GM18499 (cell line): ENCODE measurements around the gene UVRAG.

Experiments
- ATAC-seq: cut with Tn5 transposase; IDR thresholded peaks from one replicate; pipeline ENCODE4 v1.9.1; 2021; ENCODE audit warnings: moderate number of reproducible peaks; ENCODE audit not compliant: insufficient read depth, unreplicated experiment

Gene UVRAG

DNA sequence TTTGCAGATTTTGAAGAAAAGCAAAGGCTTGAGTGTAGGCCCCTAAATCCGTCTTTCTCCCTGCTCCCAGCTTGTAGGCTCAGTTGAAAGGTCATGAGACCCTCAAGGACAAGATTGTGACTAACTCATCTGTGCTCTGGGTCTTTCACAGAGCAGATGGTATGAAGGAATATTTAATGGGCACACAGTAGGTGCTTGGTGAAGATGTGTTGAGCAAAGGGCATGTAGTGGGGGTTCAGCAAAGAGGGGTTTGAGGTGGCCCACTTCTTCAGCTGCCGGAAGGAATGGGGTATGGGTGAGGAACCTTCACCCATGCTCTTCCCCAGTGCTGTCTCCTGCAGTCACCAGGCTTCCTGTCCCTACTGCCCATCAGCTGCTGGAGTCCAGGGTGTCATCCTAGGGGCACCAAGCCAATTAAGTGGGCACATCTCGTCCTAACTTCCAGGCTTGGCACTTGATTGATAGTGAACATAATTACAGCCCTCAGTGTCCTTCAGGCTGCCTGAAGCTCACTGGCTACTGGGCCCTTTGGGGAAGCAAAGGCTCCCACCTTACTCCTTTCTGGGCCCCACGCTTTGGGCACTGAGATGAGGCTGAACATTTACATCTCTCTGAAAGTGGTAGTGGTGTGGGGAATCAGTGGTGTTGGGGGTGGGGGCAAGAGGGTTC lies 31.5 kb upstream of the UVRAG start:
- no peak for ATAC-seq

DNA sequence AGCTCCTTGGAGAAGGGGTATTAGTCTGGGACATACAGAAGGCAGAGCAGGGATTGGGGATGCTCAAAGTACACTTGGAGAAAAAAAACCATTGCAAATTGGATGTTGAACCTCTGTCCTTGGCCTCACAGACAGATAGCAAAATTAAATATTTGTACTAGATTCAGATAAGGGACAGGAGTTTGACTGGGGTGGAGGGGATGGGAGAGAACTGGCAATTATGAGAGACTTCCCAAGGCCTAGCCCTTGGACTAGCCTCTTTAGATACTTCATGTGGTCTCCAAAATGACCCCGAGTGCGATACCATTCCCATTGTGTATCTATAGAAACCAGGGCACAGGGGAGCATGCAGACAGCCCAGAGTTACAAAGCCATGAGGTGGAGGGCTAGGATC lies 30.9 kb upstream of the UVRAG start:
- no peak for ATAC-seq

DNA sequence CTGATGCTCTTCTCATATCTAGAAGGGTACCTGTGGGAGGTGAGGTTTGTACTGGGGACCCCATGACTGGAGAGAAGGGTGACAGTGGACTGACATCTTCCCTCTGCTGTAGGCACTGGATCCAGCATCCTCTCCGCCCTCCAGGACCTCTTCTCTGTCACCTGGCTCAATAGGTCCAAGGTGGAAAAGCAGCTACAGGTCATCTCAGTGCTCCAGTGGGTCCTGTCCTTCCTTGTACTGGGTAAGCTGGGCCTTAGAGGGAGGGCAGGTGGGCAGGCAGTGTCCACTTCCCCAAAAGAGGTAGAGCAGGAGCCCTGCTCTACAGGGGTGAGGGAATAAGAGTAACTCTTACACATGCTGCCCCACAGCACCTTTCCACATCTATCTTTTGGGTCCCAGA lies 30.5 kb upstream of the UVRAG start:
- ATAC-seq: no peak

DNA sequence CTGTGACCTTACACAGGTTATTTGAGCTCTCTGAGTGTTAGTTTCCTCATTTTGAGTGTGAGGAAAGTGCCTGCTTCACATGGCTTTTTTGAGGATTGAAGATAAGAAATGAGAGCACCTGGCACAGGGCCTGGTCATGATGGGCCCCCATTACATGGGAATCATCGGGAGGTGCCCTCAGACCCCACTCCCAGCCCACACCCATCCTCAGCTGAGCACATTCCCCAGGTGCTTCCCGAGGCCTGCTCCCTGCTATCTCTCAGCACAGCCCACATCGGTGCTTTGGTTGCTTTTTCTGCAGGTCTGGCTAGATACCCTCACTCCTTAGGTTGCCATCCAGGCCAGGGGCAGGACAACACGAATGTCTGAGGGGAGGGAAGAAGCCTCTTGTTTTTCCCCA lies 29.8 kb upstream of the UVRAG start:
- ATAC-seq: no peak

DNA sequence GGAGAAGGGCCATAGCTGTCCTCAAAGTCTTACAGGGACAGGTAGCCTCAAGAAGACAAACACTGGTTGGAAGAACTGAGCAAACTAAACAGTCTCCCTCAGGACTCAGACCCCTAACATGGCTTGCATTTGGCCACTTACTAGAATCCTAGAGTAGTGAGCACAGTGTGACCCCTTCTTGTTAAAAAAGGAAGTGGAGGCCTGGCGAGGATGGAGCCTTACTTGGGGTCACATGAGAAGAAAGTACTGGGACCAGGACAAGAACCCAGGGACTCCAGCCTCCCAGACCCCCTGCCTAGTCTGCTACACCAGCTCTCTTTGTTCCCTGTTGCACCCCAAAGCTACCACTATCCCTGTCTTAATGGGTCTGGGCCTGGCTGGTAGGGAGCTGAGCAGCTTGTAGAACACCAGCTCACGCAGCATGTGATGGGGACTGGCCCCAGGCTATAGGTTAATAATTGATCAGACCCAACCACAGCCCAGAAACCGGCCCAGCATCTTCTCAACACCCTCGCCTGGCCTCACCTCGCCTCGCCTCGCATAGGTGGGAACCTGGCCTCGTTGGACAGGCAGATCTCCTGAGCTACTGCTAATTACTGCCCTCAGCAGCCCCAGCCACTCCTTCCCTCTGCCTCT lies 28.8 kb upstream of the UVRAG start:
- ATAC-seq: no peak

DNA sequence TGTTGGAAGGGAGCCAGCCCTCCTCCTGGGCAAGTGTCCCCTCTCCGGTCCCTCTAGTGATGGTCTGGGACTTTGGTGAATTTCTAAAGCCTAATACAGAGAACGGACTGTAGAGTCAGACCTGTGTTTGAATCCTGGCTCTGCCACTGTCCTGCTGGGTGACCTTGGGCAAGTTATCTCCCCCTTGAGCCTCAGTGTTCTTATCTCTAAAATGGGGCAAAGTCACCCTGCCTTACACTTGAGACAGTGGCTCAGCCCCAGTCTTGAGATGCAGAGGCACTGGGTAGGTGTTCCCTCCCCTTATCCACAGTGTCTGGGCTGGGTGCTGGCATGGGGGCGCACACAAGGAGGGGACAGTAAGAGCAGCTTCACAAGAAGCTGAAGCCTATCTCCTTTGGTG lies 25.5 kb upstream of the UVRAG start:
- ATAC-seq: no peak

GRCh38 chr11:75790986-75791385 lies 24.0 kb upstream of the UVRAG start:
- ATAC-seq: no peak

- no peak for ATAC-seq
Observed at GRCh38 chr11:75792127-75792731, 22.8 kb upstream of the UVRAG start.

GRCh38 chr11:75792997-75793800 lies 21.8 kb upstream of the UVRAG start:
- ATAC-seq: no peak

GRCh38 chr11:75793966-75794365 lies 21.0 kb upstream of the UVRAG start:
- no peak for ATAC-seq

- ATAC-seq: no peak
Observed at GRCh38 chr11:75795276-75796090, 19.5 kb upstream of the UVRAG start.

GRCh38 chr11:75796091-75796435 lies 18.9 kb upstream of the UVRAG start:
- ATAC-seq: no peak

DNA sequence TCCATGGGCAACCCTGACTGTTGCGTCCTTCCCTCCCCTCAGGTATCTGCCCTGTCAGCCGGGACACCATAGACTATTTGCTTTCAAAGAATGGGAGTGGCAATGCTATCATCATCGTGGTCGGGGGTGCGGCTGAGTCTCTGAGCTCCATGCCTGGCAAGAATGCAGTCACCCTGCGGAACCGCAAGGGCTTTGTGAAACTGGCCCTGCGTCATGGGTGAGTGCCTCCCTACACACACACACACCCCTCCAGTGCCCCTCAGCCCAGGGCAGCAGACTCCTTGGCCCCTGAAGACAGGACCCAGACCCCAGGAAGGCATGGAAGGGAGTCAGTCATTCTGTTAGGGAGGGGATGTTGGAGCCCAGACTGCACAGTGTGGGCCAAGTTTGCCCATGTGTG lies 17.9 kb upstream of the UVRAG start:
- ATAC-seq: no peak

- no peak for ATAC-seq
Observed at GRCh38 chr11:75797792-75798191, 17.2 kb upstream of the UVRAG start.

DNA sequence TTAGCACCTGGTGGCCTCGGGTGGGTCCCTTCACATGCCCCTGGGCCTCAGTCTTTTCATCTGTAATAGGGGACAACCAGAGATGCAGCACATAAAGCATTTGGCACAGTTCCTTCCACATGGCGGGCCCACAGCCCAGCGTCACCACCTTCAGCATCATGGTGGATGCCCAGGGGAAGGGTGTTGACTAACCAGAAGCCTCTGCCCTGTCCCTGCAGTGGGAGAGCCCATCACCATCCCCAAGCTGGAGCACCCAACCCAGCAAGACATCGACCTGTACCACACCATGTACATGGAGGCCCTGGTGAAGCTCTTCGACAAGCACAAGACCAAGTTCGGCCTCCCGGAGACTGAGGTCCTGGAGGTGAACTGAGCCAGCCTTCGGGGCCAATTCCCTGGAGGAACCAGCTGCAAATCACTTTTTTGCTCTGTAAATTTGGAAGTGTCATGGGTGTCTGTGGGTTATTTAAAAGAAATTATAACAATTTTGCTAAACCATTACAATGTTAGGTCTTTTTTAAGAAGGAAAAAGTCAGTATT lies 14.8 kb upstream of the UVRAG start:
- ATAC-seq: no peak

- no peak for ATAC-seq
Observed at GRCh38 chr11:75800728-75801361, 14.2 kb upstream of the UVRAG start.

DNA sequence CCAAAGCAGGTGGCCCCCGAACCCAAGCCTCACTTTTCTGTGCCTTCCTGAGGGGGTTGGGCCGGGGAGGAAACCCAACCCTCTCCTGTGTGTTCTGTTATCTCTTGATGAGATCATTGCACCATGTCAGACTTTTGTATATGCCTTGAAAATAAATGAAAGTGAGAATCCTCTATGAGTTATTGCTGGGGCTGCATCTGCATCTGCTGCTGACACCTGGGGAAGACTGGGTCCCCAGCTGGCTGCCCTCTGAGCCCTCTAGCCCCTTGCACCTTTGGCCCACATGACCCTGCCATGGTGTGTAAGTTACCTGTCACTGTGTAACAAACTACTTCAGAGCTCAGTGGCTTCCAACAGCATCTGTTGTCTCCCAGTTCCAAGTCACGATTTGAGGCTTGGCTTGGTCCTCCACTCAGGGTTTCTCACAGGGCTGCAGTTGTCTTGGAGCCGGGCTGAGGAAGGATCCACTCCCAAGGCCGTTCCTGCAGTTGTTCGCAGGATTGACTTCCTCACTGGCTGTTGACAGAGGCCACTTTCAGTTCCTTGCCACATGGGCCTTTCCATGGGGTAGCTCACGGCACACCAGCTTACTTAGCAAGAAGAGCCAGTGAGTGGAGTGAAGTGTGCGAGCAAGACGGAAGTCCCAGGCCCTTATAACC lies 13.5 kb upstream of the UVRAG start:
- ATAC-seq: no peak

DNA sequence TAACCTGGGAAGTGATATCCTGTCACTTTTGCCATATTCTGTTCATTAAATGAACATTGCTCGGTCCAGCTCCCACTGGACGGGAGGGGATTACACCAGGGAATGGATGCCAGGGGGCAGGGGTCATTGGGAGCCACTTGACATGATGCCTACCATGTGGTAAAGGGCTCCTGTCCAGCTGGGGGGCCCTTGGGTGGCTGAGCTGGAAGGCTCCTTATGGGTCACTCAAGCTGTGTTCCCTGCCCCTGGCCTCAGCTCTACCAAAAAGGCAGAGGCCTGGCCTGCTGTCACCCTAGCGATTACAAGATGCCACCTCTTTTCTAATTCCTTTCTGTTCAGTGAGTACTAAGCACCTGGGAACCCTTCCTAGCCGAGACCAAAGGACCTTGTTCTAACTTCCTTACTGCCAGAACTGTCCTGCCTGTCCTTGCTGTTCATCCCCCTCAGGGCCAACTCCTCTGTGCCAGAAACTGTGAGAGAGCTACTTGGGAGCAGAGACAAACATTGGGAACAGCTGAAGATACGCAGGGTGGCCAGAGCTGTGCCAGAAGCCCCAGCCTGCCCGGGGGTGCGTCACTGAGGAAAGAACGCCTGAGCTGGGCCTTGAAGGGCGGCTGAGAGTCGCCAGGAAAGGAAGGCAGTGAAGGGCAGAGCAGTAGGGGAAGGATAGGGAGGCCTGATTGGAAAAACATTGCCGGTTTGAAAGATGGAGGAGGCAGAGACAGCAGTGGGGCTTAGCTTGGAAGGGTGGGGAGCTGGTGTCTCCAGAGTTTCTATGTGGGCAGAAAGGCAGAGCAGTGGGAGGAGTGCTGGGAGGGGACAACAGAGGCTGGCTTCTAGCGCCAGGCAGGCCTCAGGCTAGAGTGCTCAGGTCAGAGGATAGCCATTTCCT lies 12.7 kb upstream of the UVRAG start:
- no peak for ATAC-seq
